ENCODE measurements around the gene UBC. TPM values are rescaled to one million over a fixed set of nuclear protein-coding genes. Genes with fewer than 3 reads are reported as not detected.
A peak's percentile ranks its signal among the peaks of the same experiment; 100 is the strongest.

UBC gene
- total RNA-seq, 1 donor from 2014 or later = 1,595 TPM

- DNase-seq (ENCODE audit: low read depth in 2 of 2) = no peak
Measured at GRCh38 chr12:124884587-124885438, 29.6 kb downstream of the UBC start.

- no peak for DNase-seq (ENCODE audit: low read depth in 2 of 2)
Measured at GRCh38 chr12:124883263-124884130, 31.0 kb downstream of the UBC start.

- DNase-seq (ENCODE audit: low read depth in 2 of 2) = peak; percentile 32 to 38
Measured at GRCh38 chr12:124881123-124881522, 33.3 kb downstream of the UBC start.

GRCh38 chr12:124880335-124880734, 34.1 kb downstream of the UBC start:
- DNase-seq (ENCODE audit: low read depth in 2 of 2) = peak in 1 of 2 donors; percentile 45

GRCh38 chr12:124878795-124879516, 35.5 kb downstream of the UBC start:
- no peak for DNase-seq (ENCODE audit: low read depth in 2 of 2)

GRCh38 chr12:124877423-124877822, 37.0 kb downstream of the UBC start:
- DNase-seq (ENCODE audit: low read depth in 2 of 2) = no peak

GRCh38 chr12:124876171-124876570, 38.3 kb downstream of the UBC start:
- DNase-seq (ENCODE audit: low read depth in 2 of 2) = no peak

- no peak for DNase-seq (ENCODE audit: low read depth in 2 of 2)
Measured at GRCh38 chr12:124875803-124876132, 38.7 kb downstream of the UBC start.

- DNase-seq (ENCODE audit: low read depth in 2 of 2) = no peak
Measured at GRCh38 chr12:124874988-124875802, 39.3 kb downstream of the UBC start.

- no peak for DNase-seq (ENCODE audit: low read depth in 2 of 2)
Measured at GRCh38 chr12:124874188-124874587, 40.3 kb downstream of the UBC start.

GRCh38 chr12:124872068-124872719, 42.3 kb downstream of the UBC start:
- DNase-seq (ENCODE audit: low read depth in 2 of 2) = no peak

- no peak for DNase-seq (ENCODE audit: low read depth in 2 of 2)
Measured at GRCh38 chr12:124871297-124871696, 43.2 kb downstream of the UBC start.

- DNase-seq (ENCODE audit: low read depth in 2 of 2) = no peak
Measured at GRCh38 chr12:124870515-124870914, 43.9 kb downstream of the UBC start.

GRCh38 chr12:124869059-124869665, 45.3 kb downstream of the UBC start:
- no peak for DNase-seq (ENCODE audit: low read depth in 2 of 2)

GRCh38 chr12:124868252-124869058, 46.0 kb downstream of the UBC start:
- DNase-seq (ENCODE audit: low read depth in 2 of 2) = no peak

- peak in 1 of 2 donors; percentile 31 for DNase-seq (ENCODE audit: low read depth in 2 of 2)
Measured at GRCh38 chr12:124867401-124867930, 47.0 kb downstream of the UBC start.

GRCh38 chr12:124866883-124867400, 47.5 kb downstream of the UBC start:
- no peak for DNase-seq (ENCODE audit: low read depth in 2 of 2)

GRCh38 chr12:124866195-124866882, 48.1 kb downstream of the UBC start:
- no peak for DNase-seq (ENCODE audit: low read depth in 2 of 2)
